PFSK-1 (cell line): Measurements from ENCODE around the gene DUSP16.

Source experiments
- FOXP2 ChIP-seq: optimal IDR thresholded peaks from 2 replicates; pipeline ENCODE3; 2011; ENCODE audit warnings: borderline replicate concordance, control low read depth, inconsistent platforms; ENCODE audit not compliant: insufficient read depth; ENCODE audit errors: extremely low read length, extremely low read depth
- POLR2AphosphoS5 ChIP-seq: IDR thresholded peaks from 2 replicates; pipeline ENCODE4 v1.6.1; 2012; ENCODE audit warnings: low read depth, mild to moderate bottlenecking, control low read depth, low read length, moderate library complexity
- SIN3A ChIP-seq: IDR thresholded peaks from 2 replicates; pipeline ENCODE4 v1.6.1; 2012; ENCODE audit warnings: mild to moderate bottlenecking, low read length, moderate library complexity, borderline replicate concordance; ENCODE audit not compliant: insufficient read depth
- TAF1 ChIP-seq: IDR thresholded peaks from 2 replicates; pipeline ENCODE4 v1.6.1; 2012; ENCODE audit warnings: low read length, control low read depth, borderline replicate concordance; ENCODE audit not compliant: insufficient read depth
- TF ChIP-seq, protein P1 (sequence below), 2 experiments: IDR thresholded peaks; 2 replicates each; pipeline versions ENCODE4 v1.6.1 to v1.8.0; 2011 to 2012; ENCODE audit warnings: low read depth in 2 of 2, low read length in 2 of 2, control low read depth in 1 of 2, inconsistent platforms in 1 of 2, mild to moderate bottlenecking in 1 of 2, moderate library complexity in 1 of 2; ENCODE audit not compliant: insufficient read depth in 1 of 2

The DUSP16 gene

GRCh38 chr12:12499909-12500604 is 62.6 kb downstream of the DUSP16 start:
- no peak for TF ChIP-seq TAF1
- no peak for TF ChIP-seq POLR2AphosphoS5
- TF ChIP-seq SIN3A, result no peak
- TF ChIP-seq, protein P1, sequence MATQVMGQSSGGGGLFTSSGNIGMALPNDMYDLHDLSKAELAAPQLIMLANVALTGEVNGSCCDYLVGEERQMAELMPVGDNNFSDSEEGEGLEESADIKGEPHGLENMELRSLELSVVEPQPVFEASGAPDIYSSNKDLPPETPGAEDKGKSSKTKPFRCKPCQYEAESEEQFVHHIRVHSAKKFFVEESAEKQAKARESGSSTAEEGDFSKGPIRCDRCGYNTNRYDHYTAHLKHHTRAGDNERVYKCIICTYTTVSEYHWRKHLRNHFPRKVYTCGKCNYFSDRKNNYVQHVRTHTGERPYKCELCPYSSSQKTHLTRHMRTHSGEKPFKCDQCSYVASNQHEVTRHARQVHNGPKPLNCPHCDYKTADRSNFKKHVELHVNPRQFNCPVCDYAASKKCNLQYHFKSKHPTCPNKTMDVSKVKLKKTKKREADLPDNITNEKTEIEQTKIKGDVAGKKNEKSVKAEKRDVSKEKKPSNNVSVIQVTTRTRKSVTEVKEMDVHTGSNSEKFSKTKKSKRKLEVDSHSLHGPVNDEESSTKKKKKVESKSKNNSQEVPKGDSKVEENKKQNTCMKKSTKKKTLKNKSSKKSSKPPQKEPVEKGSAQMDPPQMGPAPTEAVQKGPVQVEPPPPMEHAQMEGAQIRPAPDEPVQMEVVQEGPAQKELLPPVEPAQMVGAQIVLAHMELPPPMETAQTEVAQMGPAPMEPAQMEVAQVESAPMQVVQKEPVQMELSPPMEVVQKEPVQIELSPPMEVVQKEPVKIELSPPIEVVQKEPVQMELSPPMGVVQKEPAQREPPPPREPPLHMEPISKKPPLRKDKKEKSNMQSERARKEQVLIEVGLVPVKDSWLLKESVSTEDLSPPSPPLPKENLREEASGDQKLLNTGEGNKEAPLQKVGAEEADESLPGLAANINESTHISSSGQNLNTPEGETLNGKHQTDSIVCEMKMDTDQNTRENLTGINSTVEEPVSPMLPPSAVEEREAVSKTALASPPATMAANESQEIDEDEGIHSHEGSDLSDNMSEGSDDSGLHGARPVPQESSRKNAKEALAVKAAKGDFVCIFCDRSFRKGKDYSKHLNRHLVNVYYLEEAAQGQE (IDR thresholded peaks at IDR 0.05; ENCODE audit: insufficient read depth in 1 of 2, low read depth in 2 of 2, low read length in 2 of 2), result no peak
- no peak for TF ChIP-seq FOXP2

DNA sequence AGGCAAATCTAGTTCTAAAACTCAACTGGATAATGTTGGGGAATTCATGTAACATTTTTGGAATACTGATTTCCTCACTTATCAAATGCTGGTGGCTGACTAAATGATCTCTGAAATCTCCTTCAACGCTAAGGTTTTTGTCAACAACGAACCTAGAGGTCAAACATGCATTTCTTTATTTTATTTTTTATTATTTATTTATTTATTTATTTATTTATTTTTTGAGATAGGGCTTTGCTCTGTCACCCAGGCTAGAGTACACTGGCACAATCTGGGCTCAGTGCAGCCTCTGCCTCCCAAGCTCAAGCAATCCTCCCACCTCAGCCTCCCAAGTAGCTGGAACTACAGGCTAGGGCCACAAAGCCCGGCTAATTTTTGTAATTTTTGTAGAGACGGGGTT is 64.5 kb downstream of the DUSP16 start:
- TF ChIP-seq FOXP2, result no peak
- TF ChIP-seq POLR2AphosphoS5, result no peak
- TF ChIP-seq TAF1, result no peak
- TF ChIP-seq, protein P1 (IDR thresholded peaks at IDR 0.05; ENCODE audit: insufficient read depth in 1 of 2, low read depth in 2 of 2, low read length in 2 of 2), result no peak
- no peak for TF ChIP-seq SIN3A

DNA sequence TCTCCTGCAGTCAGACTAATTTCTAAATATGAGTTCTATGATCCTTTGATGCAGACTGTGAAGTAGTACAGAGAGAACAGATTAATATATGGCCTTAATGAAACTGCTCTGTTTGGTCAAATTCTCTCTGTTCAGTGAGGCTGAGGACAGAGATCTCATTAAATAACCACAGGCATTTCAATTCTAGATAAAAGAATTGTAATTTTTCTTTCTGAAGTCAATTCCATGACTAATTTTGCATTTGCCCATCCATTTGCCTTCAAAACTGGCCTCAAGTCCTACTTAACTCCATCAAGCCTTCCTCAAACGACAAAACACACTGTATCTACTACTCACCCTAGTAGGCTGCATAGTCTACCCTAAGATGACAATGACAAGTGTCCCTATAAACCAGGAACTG is 67.1 kb downstream of the DUSP16 start:
- TF ChIP-seq TAF1, result no peak
- TF ChIP-seq, protein P1 (IDR thresholded peaks at IDR 0.05; ENCODE audit: insufficient read depth in 1 of 2, low read depth in 2 of 2, low read length in 2 of 2), result no peak
- no peak for TF ChIP-seq FOXP2
- TF ChIP-seq SIN3A, result no peak
- no peak for TF ChIP-seq POLR2AphosphoS5

DNA sequence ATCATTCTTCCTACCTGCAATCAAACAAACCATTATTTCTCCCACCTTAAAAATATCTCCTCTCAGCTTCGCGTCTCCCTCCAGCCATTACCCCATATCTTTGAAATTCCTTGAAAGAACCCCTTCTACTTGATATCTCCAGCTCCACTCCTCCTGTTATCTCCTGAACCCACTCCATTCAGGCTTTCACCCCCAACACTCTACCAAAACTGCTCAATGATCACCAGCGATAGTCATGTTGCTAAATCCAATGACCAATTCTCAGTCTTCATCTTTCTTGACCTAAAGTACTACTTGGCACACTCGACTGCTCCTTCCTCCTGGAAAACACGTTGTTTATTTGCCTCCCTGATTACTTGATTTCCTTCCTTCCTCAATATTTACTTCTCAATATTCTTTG is 70.1 kb downstream of the DUSP16 start:
- no peak for TF ChIP-seq FOXP2
- no peak for TF ChIP-seq POLR2AphosphoS5
- no peak for TF ChIP-seq TAF1
- TF ChIP-seq, protein P1 (IDR thresholded peaks at IDR 0.05; ENCODE audit: insufficient read depth in 1 of 2, low read depth in 2 of 2, low read length in 2 of 2), result no peak
- no peak for TF ChIP-seq SIN3A

- TF ChIP-seq, protein P1 (IDR thresholded peaks at IDR 0.05; ENCODE audit: insufficient read depth in 1 of 2, low read depth in 2 of 2, low read length in 2 of 2), result no peak
- TF ChIP-seq FOXP2, result no peak
- no peak for TF ChIP-seq TAF1
- no peak for TF ChIP-seq SIN3A
Observed at GRCh38 chr12:12491606-12492005, 71.1 kb downstream of the DUSP16 start.
